ENCODE data around the gene EVA1C.

DNA sequence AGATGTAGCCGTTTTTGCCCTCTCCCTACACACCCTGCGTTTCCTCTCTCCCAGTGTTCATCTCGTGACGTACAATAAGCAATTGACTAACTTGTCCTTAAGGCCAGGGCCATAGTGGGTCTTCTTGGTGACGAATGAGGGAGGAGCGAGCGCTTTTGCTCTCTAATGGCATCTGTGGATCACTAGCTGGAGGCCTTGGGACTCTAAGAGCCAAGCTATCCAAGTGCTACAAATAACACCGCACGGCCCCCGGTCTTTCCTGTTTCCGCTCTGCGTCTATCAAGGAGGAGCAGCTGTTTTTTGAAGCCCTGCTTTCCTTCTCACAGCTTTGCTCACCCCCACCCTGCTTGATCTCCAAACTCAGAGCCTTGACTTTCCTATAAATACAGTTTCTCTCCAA, 25.2 kb downstream of the EVA1C start:
- TF ChIP-seq, protein P1, sequence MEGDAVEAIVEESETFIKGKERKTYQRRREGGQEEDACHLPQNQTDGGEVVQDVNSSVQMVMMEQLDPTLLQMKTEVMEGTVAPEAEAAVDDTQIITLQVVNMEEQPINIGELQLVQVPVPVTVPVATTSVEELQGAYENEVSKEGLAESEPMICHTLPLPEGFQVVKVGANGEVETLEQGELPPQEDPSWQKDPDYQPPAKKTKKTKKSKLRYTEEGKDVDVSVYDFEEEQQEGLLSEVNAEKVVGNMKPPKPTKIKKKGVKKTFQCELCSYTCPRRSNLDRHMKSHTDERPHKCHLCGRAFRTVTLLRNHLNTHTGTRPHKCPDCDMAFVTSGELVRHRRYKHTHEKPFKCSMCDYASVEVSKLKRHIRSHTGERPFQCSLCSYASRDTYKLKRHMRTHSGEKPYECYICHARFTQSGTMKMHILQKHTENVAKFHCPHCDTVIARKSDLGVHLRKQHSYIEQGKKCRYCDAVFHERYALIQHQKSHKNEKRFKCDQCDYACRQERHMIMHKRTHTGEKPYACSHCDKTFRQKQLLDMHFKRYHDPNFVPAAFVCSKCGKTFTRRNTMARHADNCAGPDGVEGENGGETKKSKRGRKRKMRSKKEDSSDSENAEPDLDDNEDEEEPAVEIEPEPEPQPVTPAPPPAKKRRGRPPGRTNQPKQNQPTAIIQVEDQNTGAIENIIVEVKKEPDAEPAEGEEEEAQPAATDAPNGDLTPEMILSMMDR (optimal IDR thresholded peaks at IDR 0.05 in 1 of 3, IDR thresholded peaks at IDR 0.05 in 1 of 3, conservative IDR thresholded peaks at IDR 0.05 in 1 of 3; ENCODE audit: extremely low read depth in 1 of 3, insufficient read depth in 2 of 3, low read length in 3 of 3): no peak
- no peak for TF ChIP-seq EZH2 (IDR thresholded peaks at IDR 0.05; ENCODE audit: low read length)

Data from keratinocyte (primary cell).